K562 (cell line): Measurements from ENCODE around the gene ATP6V0A1. TPM values are rescaled to one million over a fixed set of nuclear protein-coding genes. Genes with fewer than 3 reads are reported as not detected.

Experiments used
- JUN ChIP-seq, 2 experiments: sonication (generic) in 1 of 2; formaldehyde crosslinking in 1 of 2; IDR thresholded peaks; 2 replicates each; pipeline versions ENCODE4 v1.6.1 to v1.8.0; 2012 to 2022; ENCODE audit warnings: borderline replicate concordance in 2 of 2, mild to moderate bottlenecking in 2 of 2, improper control_type of control experiment in 1 of 2, low read depth in 1 of 2, low read length in 1 of 2, missing genetic modification reagents in 1 of 2
- MAZ ChIP-seq, 2 experiments: fragments of 450-650 bp in 1 of 2; sonication (generic) in 1 of 2; formaldehyde crosslinking; IDR thresholded peaks in 1 of 2; conservative IDR thresholded peaks in 1 of 2; 2 replicates each; pipeline versions ENCODE4 v1.4.0 to v1.5.0; 2020; ENCODE audit warnings: mild to moderate bottlenecking in 1 of 2, missing genetic modification reagents in 1 of 2
- PCBP1 ChIP-seq: fragments of 200-400 bp; formaldehyde crosslinking; IDR thresholded peaks from 2 replicates; pipeline ENCODE4 v1.6.1; 2018; ENCODE audit warnings: mild to moderate bottlenecking, low read depth, low read length; ENCODE audit not compliant: poor library complexity, severe bottlenecking
- ZC3H11A ChIP-seq: IDR thresholded peaks from 2 replicates; pipeline ENCODE4 v1.6.1; 2012; ENCODE audit warnings: low read depth, low read length, improper control_type of control experiment
- ZNF12 ChIP-seq: sonication (generic); formaldehyde crosslinking; IDR thresholded peaks from 2 replicates; pipeline ENCODE4 v1.4.0; 2020; ENCODE audit warnings: mild to moderate bottlenecking, missing genetic modification reagents
- ZNF717 ChIP-seq: fragments of 250-450 bp; sonication (Bioruptor Pico); IDR thresholded peaks from 2 replicates; pipeline ENCODE4 v1.5.0; 2021
- polyA plus RNA-seq, 8 experiments: library from polyadenylated mRNA; depleted of rRNA in 4 of 8; stranded (reverse) in 5 of 8; unstranded in 3 of 8; fragments of >200 nt; fragmentation: Nextera tagmentation in 2 of 8; fragmentation: Illumina TruSeq in 1 of 8; extraction: Ambion mirVana in 2 of 8; extraction: Trizol in 1 of 8; gene quantifications; 2 replicates each; pipeline versions ENCODE4 v1.2.1 to v1.2.3, GENCODE V29; 2011 to 2014; ENCODE audit warnings: inconsistent platforms in 1 of 8, missing spikeins in 1 of 8
- total RNA-seq, 7 experiments: library from RNA; depleted of rRNA in 6 of 7; stranded (reverse); fragments of >200 nt in 6 of 7; fragmentation: Illumina TruSeq in 2 of 7; extraction: Trizol in 2 of 7; gene quantifications; 2 replicates each; pipeline versions ENCODE4 v1.2.1 to v1.2.3, GENCODE V29; 2011 to 2021; ENCODE audit warnings: low replicate concordance in 1 of 7
- TF ChIP-seq, protein P1 (sequence below), 2 experiments: fragments of 450-650 bp; formaldehyde crosslinking in 1 of 2; IDR thresholded peaks; 2 replicates each; pipeline versions ENCODE4 v1.4.0 to v1.6.1; 2014 to 2020; ENCODE audit warnings: mild to moderate bottlenecking in 2 of 2, borderline replicate concordance in 1 of 2, low read depth in 1 of 2
- TF ChIP-seq, protein P2 (sequence below): fragments of 250-450 bp; sonication (Bioruptor Pico); IDR thresholded peaks from 2 replicates; pipeline ENCODE4 v1.4.0; 2020
- TF ChIP-seq, protein P3 (sequence below): fragments of 250-450 bp; sonication (Bioruptor Pico); IDR thresholded peaks from 2 replicates; pipeline ENCODE4 v1.4.0; 2020; ENCODE audit warnings: mild to moderate bottlenecking, moderate library complexity
- TF ChIP-seq, protein P4 (sequence below): sonication (generic); formaldehyde crosslinking; IDR thresholded peaks from 2 replicates; pipeline ENCODE4 v1.8.1; 2023; ENCODE audit warnings: mild to moderate bottlenecking, missing genetic modification reagents

The ATP6V0A1 gene
- total and polyA plus RNA-seq, 9 of the 15 experiments (the other 6 are each of a cell fraction or from before 2014, with no cell fraction given) = 11.8 to 158 (median 75.5) TPM

DNA sequence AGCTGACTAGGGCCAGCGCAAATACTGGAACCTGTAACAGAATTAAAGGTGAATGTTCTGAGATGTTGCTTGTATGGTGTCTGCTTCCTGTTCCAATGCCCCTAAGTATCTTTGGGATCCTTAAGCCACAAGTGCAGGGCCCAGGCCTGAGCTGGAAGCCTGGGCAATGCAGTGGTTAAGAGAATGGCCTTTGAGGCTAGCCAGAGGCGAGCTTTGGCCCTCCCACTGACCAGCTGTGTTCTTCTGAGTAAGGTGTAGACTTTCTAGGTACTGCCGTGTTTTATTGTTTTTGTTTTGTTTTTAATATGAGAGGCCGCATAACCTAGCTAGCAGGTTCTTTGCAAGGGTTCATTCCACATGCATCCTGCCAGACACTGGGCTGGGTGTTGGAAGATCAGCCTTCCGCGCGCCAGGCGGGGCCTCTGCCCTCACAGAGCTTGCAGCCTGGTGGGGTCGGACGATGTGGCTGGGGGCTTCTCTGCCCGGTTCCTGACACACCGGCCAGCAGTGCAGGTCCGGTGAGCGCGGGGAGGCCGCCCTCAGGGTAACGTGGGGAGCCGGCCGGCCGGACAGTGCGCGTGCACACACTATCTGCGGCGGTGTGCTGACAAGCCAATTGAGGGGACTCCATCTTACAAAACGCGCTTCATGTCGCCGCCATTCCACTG lies 107.7 kb downstream of the ATP6V0A1 start (continued):
- TF ChIP-seq, protein P1, sequence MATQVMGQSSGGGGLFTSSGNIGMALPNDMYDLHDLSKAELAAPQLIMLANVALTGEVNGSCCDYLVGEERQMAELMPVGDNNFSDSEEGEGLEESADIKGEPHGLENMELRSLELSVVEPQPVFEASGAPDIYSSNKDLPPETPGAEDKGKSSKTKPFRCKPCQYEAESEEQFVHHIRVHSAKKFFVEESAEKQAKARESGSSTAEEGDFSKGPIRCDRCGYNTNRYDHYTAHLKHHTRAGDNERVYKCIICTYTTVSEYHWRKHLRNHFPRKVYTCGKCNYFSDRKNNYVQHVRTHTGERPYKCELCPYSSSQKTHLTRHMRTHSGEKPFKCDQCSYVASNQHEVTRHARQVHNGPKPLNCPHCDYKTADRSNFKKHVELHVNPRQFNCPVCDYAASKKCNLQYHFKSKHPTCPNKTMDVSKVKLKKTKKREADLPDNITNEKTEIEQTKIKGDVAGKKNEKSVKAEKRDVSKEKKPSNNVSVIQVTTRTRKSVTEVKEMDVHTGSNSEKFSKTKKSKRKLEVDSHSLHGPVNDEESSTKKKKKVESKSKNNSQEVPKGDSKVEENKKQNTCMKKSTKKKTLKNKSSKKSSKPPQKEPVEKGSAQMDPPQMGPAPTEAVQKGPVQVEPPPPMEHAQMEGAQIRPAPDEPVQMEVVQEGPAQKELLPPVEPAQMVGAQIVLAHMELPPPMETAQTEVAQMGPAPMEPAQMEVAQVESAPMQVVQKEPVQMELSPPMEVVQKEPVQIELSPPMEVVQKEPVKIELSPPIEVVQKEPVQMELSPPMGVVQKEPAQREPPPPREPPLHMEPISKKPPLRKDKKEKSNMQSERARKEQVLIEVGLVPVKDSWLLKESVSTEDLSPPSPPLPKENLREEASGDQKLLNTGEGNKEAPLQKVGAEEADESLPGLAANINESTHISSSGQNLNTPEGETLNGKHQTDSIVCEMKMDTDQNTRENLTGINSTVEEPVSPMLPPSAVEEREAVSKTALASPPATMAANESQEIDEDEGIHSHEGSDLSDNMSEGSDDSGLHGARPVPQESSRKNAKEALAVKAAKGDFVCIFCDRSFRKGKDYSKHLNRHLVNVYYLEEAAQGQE (IDR thresholded peaks at IDR 0.05; ENCODE audit: borderline replicate concordance) = no peak
- TF ChIP-seq, protein P1 (CRISPR knock-in tag; IDR thresholded peaks at IDR 0.05; ENCODE audit: low read depth) = 0 out of 2 replicates have a peak, but pooled peaks have one; percentile 22
- TF ChIP-seq ZNF717 (CRISPR knock-in tag) (peak; percentile 20; the same call in 1 of the 2 replicates), ZC3H11A (peak; percentile 63; the same call in 1 of the 2 replicates), MAZ (CRISPR knock-in tag; conservative IDR thresholded peaks at IDR 0.05 in 1 of 2, IDR thresholded peaks at IDR 0.05 in 1 of 2) (peak in 1 of 2 experiments; percentile 57; a peak in 1 of 4 replicates), ZNF12 (CRISPR knock-in tag) (0 out of 2 replicates have a peak, but pooled peaks have one; percentile 19), JUN (IDR thresholded peaks at IDR 0.05; ENCODE audit: borderline replicate concordance, low read depth, low read length) (no peak), JUN (CRISPR knock-in tag; IDR thresholded peaks at IDR 0.05; ENCODE audit: borderline replicate concordance) (no peak), PCBP1 (peak; percentile 8)
- TF ChIP-seq, protein P2, sequence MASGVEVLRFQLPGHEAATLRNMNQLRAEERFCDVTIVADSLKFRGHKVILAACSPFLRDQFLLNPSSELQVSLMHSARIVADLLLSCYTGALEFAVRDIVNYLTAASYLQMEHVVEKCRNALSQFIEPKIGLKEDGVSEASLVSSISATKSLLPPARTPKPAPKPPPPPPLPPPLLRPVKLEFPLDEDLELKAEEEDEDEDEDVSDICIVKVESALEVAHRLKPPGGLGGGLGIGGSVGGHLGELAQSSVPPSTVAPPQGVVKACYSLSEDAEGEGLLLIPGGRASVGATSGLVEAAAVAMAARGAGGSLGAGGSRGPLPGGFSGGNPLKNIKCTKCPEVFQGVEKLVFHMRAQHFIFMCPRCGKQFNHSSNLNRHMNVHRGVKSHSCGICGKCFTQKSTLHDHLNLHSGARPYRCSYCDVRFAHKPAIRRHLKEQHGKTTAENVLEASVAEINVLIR (CRISPR knock-in tag) = 0 out of 2 replicates have a peak, but pooled peaks have one; percentile 27
- TF ChIP-seq, protein P3, sequence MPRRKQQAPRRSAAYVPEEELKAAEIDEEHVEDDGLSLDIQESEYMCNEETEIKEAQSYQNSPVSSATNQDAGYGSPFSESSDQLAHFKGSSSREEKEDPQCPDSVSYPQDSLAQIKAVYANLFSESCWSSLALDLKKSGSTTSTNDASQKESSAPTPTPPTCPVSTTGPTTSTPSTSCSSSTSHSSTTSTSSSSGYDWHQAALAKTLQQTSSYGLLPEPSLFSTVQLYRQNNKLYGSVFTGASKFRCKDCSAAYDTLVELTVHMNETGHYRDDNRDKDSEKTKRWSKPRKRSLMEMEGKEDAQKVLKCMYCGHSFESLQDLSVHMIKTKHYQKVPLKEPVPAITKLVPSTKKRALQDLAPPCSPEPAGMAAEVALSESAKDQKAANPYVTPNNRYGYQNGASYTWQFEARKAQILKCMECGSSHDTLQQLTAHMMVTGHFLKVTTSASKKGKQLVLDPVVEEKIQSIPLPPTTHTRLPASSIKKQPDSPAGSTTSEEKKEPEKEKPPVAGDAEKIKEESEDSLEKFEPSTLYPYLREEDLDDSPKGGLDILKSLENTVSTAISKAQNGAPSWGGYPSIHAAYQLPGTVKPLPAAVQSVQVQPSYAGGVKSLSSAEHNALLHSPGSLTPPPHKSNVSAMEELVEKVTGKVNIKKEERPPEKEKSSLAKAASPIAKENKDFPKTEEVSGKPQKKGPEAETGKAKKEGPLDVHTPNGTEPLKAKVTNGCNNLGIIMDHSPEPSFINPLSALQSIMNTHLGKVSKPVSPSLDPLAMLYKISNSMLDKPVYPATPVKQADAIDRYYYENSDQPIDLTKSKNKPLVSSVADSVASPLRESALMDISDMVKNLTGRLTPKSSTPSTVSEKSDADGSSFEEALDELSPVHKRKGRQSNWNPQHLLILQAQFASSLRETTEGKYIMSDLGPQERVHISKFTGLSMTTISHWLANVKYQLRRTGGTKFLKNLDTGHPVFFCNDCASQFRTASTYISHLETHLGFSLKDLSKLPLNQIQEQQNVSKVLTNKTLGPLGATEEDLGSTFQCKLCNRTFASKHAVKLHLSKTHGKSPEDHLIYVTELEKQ = 0 out of 2 replicates have a peak, but pooled peaks have one; percentile 28
- TF ChIP-seq, protein P4, sequence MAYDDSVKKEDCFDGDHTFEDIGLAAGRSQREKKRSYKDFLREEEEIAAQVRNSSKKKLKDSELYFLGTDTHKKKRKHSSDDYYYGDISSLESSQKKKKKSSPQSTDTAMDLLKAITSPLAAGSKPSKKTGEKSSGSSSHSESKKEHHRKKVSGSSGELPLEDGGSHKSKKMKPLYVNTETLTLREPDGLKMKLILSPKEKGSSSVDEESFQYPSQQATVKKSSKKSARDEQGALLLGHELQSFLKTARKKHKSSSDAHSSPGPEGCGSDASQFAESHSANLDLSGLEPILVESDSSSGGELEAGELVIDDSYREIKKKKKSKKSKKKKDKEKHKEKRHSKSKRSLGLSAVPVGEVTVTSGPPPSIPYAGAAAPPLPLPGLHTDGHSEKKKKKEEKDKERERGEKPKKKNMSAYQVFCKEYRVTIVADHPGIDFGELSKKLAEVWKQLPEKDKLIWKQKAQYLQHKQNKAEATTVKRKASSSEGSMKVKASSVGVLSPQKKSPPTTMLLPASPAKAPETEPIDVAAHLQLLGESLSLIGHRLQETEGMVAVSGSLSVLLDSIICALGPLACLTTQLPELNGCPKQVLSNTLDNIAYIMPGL (CRISPR knock-in tag) = peak; percentile 31; the same call in 1 of the 2 replicates
